ENCODE measurements around the gene GET3.
"Not testable (repeated sequence)": the region's sequence is repeated elsewhere in the genome, so short reads cannot be mapped to it uniquely, and the experiment has no call there.

The GET3 gene

DNA sequence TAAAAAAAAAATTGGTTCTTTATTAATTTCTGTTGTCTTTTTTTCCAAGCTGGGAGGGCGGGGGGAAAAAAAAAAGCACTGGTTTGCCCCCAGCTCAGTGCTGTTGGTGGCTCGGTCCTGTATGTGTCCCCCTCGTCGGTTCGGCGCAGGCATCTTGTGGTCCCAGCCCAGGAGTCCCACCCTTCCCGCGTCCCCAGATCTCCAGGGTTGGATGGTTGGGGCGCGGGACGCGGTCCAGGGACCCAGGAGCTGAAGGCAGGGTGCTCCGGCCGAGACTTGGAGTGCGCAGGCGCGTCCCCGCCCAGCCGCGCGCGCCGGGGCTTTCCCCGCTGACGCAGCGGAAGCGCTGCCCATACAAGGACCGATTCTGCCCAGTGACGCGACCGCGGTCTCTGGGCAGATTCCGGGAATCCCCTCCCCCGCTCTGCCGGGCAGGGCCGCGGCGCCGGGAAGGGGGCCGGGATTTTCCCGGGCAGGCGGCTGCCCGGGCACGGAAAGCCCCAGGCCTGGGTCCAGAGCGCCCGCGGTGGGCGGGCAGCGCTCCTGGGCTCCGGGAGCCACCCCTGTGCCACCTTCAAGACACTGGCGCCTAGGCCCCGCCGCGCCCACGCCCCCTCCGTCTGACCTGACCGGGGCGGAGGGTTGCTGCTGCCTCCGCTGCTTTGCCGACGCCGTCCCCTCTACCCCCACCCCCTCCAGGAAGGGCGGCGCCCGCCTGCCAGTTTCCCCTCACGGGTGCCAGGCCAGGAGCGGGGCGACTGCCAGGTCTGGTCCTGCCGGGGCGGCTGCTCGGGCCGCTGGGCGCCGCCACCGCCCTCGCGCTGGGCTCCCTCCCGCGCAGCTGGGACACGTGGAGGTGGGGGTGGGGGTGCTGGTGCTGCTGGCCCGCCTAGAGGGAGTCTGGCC lies 56.2 kb downstream of the GET3 start:
- DNase-seq, result peak; percentile 88

DNA sequence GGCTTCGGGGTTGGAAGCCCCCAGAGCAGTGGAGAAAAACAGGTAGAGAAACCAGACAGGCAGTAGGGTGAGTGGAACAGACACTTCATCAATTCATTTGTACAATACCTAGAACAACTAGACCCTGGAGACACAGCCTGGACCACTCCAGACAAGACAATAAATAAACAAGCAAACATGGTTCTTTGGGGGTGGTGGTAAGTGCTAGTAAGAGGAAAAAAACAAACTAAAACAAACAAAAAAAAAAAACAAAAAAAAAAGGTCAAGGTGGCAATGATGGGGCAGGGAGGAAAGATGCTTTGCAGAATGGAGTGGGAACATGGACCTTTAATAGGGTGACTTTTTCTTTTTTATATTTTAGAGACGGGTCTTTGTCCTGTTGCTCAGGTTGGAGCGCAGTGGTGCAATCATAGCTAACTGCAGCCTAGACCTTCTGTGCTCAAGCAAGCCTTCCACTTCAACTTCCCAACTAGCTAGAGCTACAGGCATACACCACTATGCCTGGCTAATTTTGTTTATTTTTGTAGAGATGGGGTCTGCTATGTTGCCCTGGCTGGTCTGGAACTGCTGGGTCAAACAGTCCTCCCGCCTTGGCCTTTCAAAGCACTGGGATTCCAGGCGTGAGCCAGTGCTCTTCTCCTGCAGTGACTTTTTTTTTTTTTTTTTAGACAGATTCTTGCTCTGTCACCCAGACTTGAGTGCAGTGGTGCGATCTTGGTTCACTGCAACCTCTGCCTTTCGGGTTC lies 57.1 kb downstream of the GET3 start:
- no peak for DNase-seq

DNA sequence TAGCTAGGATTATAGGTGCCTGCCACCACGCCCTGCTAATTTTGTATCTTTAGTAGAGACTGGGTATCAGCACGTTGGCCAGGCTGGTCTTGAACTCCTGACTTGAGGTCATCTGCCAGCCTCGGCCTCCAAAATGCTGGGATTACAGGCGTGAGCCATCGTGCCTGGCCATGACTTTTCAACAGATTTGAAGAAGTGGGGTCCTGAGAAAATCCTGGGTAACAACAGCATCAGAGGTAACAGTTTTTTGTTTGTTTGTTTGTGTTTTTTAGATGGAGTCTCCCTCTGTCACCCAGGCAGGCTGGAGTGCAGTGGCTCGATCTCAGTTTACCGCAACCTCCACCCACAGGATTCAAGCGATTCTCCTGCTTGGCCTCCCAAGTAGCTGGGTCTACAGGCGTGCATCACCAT lies 57.7 kb downstream of the GET3 start:
- DNase-seq, result no peak

DNA sequence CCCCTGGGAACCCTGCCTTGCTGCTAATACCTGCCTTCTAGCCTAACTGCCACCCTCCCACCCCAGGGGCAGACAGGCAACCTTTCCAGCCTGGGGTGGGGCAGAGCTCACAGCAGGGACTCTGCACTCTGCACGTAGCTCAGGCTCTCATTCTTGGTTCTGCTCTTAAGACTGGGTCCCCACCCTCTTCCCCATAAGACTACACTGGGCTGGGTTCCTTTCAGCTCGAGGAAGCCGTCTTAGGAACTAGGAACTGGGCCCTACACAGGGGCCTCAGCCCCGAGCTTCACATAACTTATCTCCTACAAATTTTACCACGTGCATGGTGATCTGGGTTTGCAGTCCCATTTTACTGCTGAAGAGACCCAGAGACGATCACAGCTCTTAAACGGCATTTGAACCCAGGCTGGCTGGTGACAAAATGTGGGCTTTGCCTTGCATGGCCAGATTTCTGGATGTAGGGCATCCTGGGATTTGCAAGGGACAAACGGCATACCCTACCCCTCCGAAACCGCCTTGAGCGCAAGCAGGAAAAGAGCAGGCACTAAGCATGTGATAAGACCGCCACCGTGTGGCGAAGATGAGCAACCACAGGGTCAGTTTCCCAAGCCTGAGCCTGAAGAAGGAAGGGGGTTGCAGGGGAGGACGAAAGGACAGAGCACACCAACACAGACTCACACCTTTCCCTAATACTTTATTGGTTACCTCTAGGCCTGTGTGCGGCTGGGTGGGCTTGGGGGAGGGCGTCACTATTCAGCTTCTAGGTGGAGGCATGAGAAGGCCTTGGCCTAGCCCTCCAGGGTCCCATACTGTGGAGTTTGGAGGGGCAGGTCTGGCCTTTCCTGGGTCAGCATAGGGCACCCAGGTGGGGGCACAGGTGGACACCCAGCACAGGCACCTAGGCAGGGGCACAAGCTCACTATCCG lies 59.1 kb downstream of the GET3 start:
- peak; percentile 87 for DNase-seq

DNA sequence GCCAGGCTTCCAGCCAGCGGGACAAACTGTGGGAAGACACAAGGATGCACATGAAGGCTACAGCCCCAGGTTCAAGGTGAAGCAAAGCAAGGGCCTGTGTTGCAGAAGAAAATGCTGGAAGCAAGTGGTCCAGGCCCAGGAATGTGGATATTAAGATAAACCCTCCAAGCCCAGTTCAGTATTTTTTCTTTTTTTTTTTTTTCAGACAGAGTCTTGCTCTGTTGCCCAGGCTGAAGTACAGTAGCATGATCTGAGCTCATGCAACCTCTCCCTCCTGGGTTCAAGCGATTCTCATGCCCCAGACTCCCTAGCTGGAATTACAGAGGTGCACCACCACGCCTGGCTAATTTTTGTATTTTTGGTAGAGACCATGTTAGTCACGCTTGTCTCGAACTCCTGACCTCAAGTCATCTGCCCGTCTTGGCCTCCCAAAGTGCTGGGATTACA lies 59.9 kb downstream of the GET3 start:
- no peak for DNase-seq

DNA sequence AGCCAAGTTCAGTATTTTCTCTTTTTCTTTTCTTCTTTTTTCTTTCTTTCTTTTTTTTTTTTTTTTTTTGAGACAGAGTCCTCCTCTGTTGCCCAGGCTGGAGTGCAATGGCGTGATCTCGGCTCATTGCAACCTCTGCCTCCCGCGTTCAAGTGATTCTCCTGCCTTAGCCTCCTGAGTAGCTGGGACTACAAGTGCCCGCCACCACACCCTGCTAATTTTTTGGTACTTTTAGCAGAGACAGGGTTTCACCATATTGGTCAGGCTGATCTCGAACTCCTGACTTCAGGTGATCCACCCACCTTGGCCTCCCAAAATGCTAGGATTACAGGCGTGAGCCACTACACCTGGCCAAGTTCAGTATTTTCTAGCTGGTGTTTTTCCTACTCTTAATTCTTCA lies 60.3 kb downstream of the GET3 start:
- DNase-seq, result not testable (repeated sequence)
